Gastroesophageal sphincter (tissue), 4 donors: ENCODE data around the gene ALG12. TPM values are rescaled to one million over a fixed set of nuclear protein-coding genes. Genes with fewer than 3 reads are reported as not detected.

Experiments
- ATAC-seq: fragments of 150-250 bp; one replicate; pipeline ENCODE4 v1.9.1; 2016; ENCODE audit warnings: mild to moderate bottlenecking, moderate library complexity
- H3K27ac ChIP-seq, 4 donors: fragments of 200-600 bp; sonication (generic) in 3 of 4; 1 replicate in 3 of 4; 2 replicates in 1 of 4; pipeline ENCODE4 v1.5.1; 2016 to 2019
- H3K27me3 ChIP-seq: fragments of 200-600 bp; sonication (generic); one replicate; pipeline ENCODE4 v1.5.1; 2019
- H3K36me3 ChIP-seq, 2 donors: fragments of 200-600 bp; sonication (generic); one replicate each; pipeline ENCODE4 v1.5.1; 2019; ENCODE audit warnings: control low read depth in 1 of 2
- H3K4me1 ChIP-seq, 3 donors: fragments of 200-600 bp; sonication (generic); 1 replicate in 2 of 3; 2 replicates in 1 of 3; pipeline ENCODE4 v1.5.1; 2016 to 2019; ENCODE audit warnings: control low read depth in 2 of 3
- H3K4me3 ChIP-seq, 2 donors: fragments of 200-600 bp; sonication (generic); one replicate each; pipeline ENCODE4 v1.5.1; 2019; ENCODE audit warnings: mild to moderate bottlenecking in 1 of 2, moderate library complexity in 1 of 2
- H3K9me3 ChIP-seq, 3 donors: fragments of 200-600 bp; sonication (generic); one replicate each; pipeline ENCODE4 v1.5.1; 2017 to 2019; ENCODE audit warnings: control low read depth in 2 of 3
- CTCF ChIP-seq, 4 experiments: fragments of 200-600 bp in 2 of 4; fragments of 450-650 bp in 2 of 4; sonication (generic) in 1 of 4; IDR thresholded peaks; one replicate each; pipeline ENCODE4 v1.5.1; 2017 to 2019; ENCODE audit warnings: antibody characterized with exemption in 4 of 4, mild to moderate bottlenecking in 2 of 4, moderate library complexity in 2 of 4
- EP300 ChIP-seq: sonication (generic); formaldehyde crosslinking; IDR thresholded peaks from one replicate; pipeline ENCODE4 v1.6.1; 2017; ENCODE audit warnings: antibody characterized with exemption, mild to moderate bottlenecking
- POLR2A ChIP-seq, 2 donors: fragments of 450-650 bp; IDR thresholded peaks; one replicate each; pipeline ENCODE4 v1.6.1; 2017; ENCODE audit warnings: antibody characterized with exemption in 2 of 2, mild to moderate bottlenecking in 2 of 2, moderate library complexity in 1 of 2
- POLR2AphosphoS5 ChIP-seq: sonication (generic); formaldehyde crosslinking; IDR thresholded peaks from one replicate; pipeline ENCODE4 v1.6.1; 2017; ENCODE audit warnings: antibody characterized with exemption
- WGBS, 2 donors: methylation state at CpG; one replicate each; pipeline ENCODE4 v1.1.5; 2018; ENCODE audit warnings: low coverage in 1 of 2; 5-methylcytosine and 5-hydroxymethylcytosine counted together
- total RNA-seq, 4 donors: library from RNA; depleted of rRNA; stranded (reverse); fragments of >200 nt; gene quantifications; one replicate each; pipeline ENCODE4 v1.1.0, GENCODE V29; 2016

ALG12 gene
- total RNA-seq, 4 donors from 2014 or later = 18.8 to 30.0 (median 22.6) TPM

- Histone ChIP-seq H3K4me3 (no peak overlapping the region), H3K9me3 (no peaks in the 10 kb centered on the region), H3K27ac (no peak overlapping the region), H3K36me3 (peaks cover 0 to 48% of the 10 kb centered on the region in 2 donors), H3K4me1 (peaks cover 0 to 28% (median 14%) of the 10 kb centered on the region in 3 donors), H3K27me3 (no peaks in the 10 kb centered on the region)
- ATAC-seq = no peak
- TF ChIP-seq CTCF (IDR thresholded peaks at IDR 0.05) (no peak), EP300 (no peak), POLR2A (IDR thresholded peaks at IDR 0.05) (no peak), POLR2AphosphoS5 (no peak)
- WGBS, 2 donors = 75 to 93% methylated on average over 7 of the region's 12 CpGs
These were observed 2.6 kb downstream of the ALG12 start for GRCh38 chr22:49915610-49916009.

- 53 to 72% methylated on average over 3 to 8 of the region's 12 CpGs for WGBS, 2 donors
- Histone ChIP-seq H3K27me3 (no peaks in the 10 kb centered on the region), H3K4me3 (no peak overlapping the region), H3K4me1 (peaks cover 0 to 21% (median 10%) of the 10 kb centered on the region in 3 donors), H3K36me3 (peaks cover 0 to 53% of the 10 kb centered on the region in 2 donors), H3K9me3 (no peaks in the 10 kb centered on the region), H3K27ac (no peak overlapping the region)
- no peak for ATAC-seq
- TF ChIP-seq POLR2AphosphoS5 (no peak), EP300 (no peak), POLR2A (IDR thresholded peaks at IDR 0.05) (no peak), CTCF (IDR thresholded peaks at IDR 0.05) (no peak)
These were observed 4.0 kb downstream of the ALG12 start for GRCh38 chr22:49914256-49914655.

- no peak for ATAC-seq
- Histone ChIP-seq H3K36me3 (peaks cover 0 to 61% of the 10 kb centered on the region in 2 donors), H3K9me3 (no peaks in the 10 kb centered on the region), H3K27ac (no peak overlapping the region), H3K27me3 (no peaks in the 10 kb centered on the region), H3K4me3 (no peak overlapping the region), H3K4me1 (peaks cover 0 to 14% (median 6%) of the 10 kb centered on the region in 3 donors)
- 84% methylated on average over 7 of the region's 14 CpGs; no CpG with 5 or more reads in 1 of the 2 donors for WGBS, 2 donors
- TF ChIP-seq POLR2AphosphoS5 (no peak), POLR2A (IDR thresholded peaks at IDR 0.05) (no peak), CTCF (IDR thresholded peaks at IDR 0.05) (no peak), EP300 (no peak)
These were observed 4.8 kb downstream of the ALG12 start for GRCh38 chr22:49913446-49913845.

GRCh38 chr22:49913026-49913425, 5.2 kb downstream of the ALG12 start:
- 94% methylated on average over 6 of the region's 14 CpGs; no CpG with 5 or more reads in 1 of the 2 donors for WGBS, 2 donors
- TF ChIP-seq POLR2A (IDR thresholded peaks at IDR 0.05) = no peak
- TF ChIP-seq EP300 = no peak
- TF ChIP-seq POLR2AphosphoS5 = no peak
- no peak for TF ChIP-seq CTCF (IDR thresholded peaks at IDR 0.05)
- Histone ChIP-seq H3K36me3 (peaks cover 0 to 64% of the 10 kb centered on the region in 2 donors), H3K4me1 (peaks cover 0 to 14% (median 6%) of the 10 kb centered on the region in 3 donors), H3K27ac (no peak overlapping the region), H3K27me3 (no peaks in the 10 kb centered on the region), H3K4me3 (no peak overlapping the region), H3K9me3 (no peaks in the 10 kb centered on the region)
- no peak for ATAC-seq

GRCh38 chr22:49911881-49912625, 6.2 kb downstream of the ALG12 start:
- 80 to 97% methylated on average over 2 to 15 of the region's 30 CpGs for WGBS, 2 donors
- no peaks in the 10 kb centered on the region for H3K9me3 ChIP-seq
- H3K36me3 ChIP-seq = peaks cover 0 to 74% of the 10 kb centered on the region in 2 donors

More at GRCh38 chr22:49911881-49912625, 6.2 kb downstream of the ALG12 start:
- H3K4me3 ChIP-seq = no peak overlapping the region
- H3K4me1 ChIP-seq = peaks cover 0 to 6% (median 0%) of the 10 kb centered on the region in 3 donors
- no peak for ATAC-seq
- no peak overlapping the region for H3K27ac ChIP-seq
- no peak for TF ChIP-seq POLR2AphosphoS5
- TF ChIP-seq EP300 = no peak
- TF ChIP-seq CTCF (IDR thresholded peaks at IDR 0.05) = no peak
- TF ChIP-seq POLR2A (IDR thresholded peaks at IDR 0.05) = no peak
- no peaks in the 10 kb centered on the region for H3K27me3 ChIP-seq
